Panc1 (cell line): Measurements from ENCODE around the gene FARP1. TPM values are rescaled to one million over a fixed set of nuclear protein-coding genes. Genes with fewer than 3 reads are reported as not detected.

Source experiments
- ATAC-seq: fragments of 200-7000 bp; cut with Tn5 transposase; 2 replicates; pipeline ENCODE4 v1.9.1; 2020; ENCODE audit warnings: mild to moderate bottlenecking, moderate library complexity
- BruUV-seq: library from RNA; stranded (reverse); fragments of 400-500 nt; replicated peaks from 2 replicates; lab custom pipeline; 2021; lab: Mats Ljungman, UMichigan
- CTCF ChIA-PET: fragments of 300-600 bp; sonication (Branson Sonifier 250); formaldehyde crosslinking; loops from one replicate; lab custom pipeline; 2022; ENCODE audit warnings: antibody characterized with exemption; lab: Charles Lee
- POLR2A ChIA-PET: fragments of 300-600 bp; sonication (Branson Sonifier 250); formaldehyde crosslinking; loops from one replicate; lab custom pipeline; 2022; ENCODE audit warnings: antibody characterized with exemption; lab: Charles Lee
- DNase-seq: peaks from one replicate; pipeline ENCODE4 v3.0.0-alpha.2; 2010; ENCODE audit warnings: low read depth, low spot score
- H3K27ac ChIP-seq: 2 replicates; pipeline ENCODE4 v1.5.1; 2011; ENCODE audit warnings: mild to moderate bottlenecking, low read length, inconsistent platforms
- H3K27me3 ChIP-seq: fragments of 200-500 bp; sonication (Bioruptor generic); 2 replicates; pipeline ENCODE4 v1.6.0; 2014; ENCODE audit warnings: low read length, inconsistent platforms; ENCODE audit not compliant: control insufficient read depth, insufficient read depth
- H3K36me3 ChIP-seq: fragments of 200-500 bp; sonication (Bioruptor generic); 2 replicates; pipeline ENCODE4 v1.5.1; 2014; ENCODE audit warnings: inconsistent platforms, mild to moderate bottlenecking, low read length, moderate library complexity; ENCODE audit not compliant: control insufficient read depth, insufficient read depth
- H3K4me1 ChIP-seq: 2 replicates; pipeline ENCODE4 v1.5.1; 2011; ENCODE audit warnings: inconsistent platforms, mild to moderate bottlenecking, low read length, moderate library complexity; ENCODE audit not compliant: control insufficient read depth, insufficient read depth
- H3K4me3 ChIP-seq, 2 experiments: 2 replicates each; pipeline ENCODE4 v1.5.1; 2011 to 2012; ENCODE audit warnings: low read depth in 2 of 2, low read length in 2 of 2, mild to moderate bottlenecking in 2 of 2, inconsistent platforms in 1 of 2, moderate library complexity in 1 of 2
- H3K9me3 ChIP-seq: fragments of 200-500 bp; sonication (Bioruptor generic); 2 replicates; pipeline ENCODE4 v1.5.1; 2014; ENCODE audit warnings: low read depth, mild to moderate bottlenecking, inconsistent platforms, low read length, moderate library complexity; ENCODE audit not compliant: control insufficient read depth, insufficient read depth
- POLR2AphosphoS5 ChIP-seq: IDR thresholded peaks from 2 replicates; pipeline ENCODE4 v1.6.1; 2012; ENCODE audit warnings: mild to moderate bottlenecking, low read depth, low read length, moderate library complexity
- REST ChIP-seq, 2 experiments: IDR thresholded peaks; 2 replicates each; pipeline ENCODE4 v1.6.1; 2011 to 2012; ENCODE audit warnings: low read depth in 2 of 2, control low read depth in 1 of 2, low read length in 1 of 2, mild to moderate bottlenecking in 1 of 2, moderate library complexity in 1 of 2; ENCODE audit not compliant: insufficient read depth in 1 of 2
- SIN3A ChIP-seq: IDR thresholded peaks from 2 replicates; pipeline ENCODE4 v1.6.1; 2012; ENCODE audit warnings: low read depth, mild to moderate bottlenecking, low read length, moderate library complexity, borderline replicate concordance; ENCODE audit not compliant: insufficient read depth
- TCF7L2 ChIP-seq: IDR thresholded peaks from 2 replicates; pipeline ENCODE4 v1.6.1; 2011; ENCODE audit warnings: mild to moderate bottlenecking, low read depth, low read length, inconsistent platforms
- in situ Hi-C: cut with HindIII; loops from 2 replicates; pipeline ENCODE4 v1.10.0; 2016; ENCODE audit warnings: low sequenced_read_pairs, low pct_unique_long_range_greater_than_20kb
- intact Hi-C: fragments of 100-400 bp; cut with micrococcal nuclease; formaldehyde crosslinking; loops from one replicate; pipeline ENCODE4 v1.10.0; 2022; ENCODE audit not compliant: unreplicated experiment
- total RNA-seq: library from RNA; stranded (reverse); gene quantifications from one replicate; pipeline ENCODE4 v1.2.1, GENCODE V29; 2021; ENCODE audit not compliant: unreplicated experiment
- TF ChIP-seq, protein P1 (sequence below): fragments of 450-650 bp; IDR thresholded peaks from 2 replicates; pipeline ENCODE4 v1.5.1; 2017; ENCODE audit warnings: mild to moderate bottlenecking

The FARP1 gene
- total RNA-seq, 1 experiment from 2014 or later: 61.9 TPM

GRCh38 chr13:98406971-98407370, 264.1 kb downstream of the FARP1 start:
- TF ChIP-seq TCF7L2 (no peak), REST (IDR thresholded peaks at IDR 0.05; ENCODE audit: insufficient read depth in 1 of 2, low read depth in 2 of 2, low read length in 1 of 2) (no peak), POLR2AphosphoS5 (no peak), SIN3A (no peak)
- TF ChIP-seq, protein P1, sequence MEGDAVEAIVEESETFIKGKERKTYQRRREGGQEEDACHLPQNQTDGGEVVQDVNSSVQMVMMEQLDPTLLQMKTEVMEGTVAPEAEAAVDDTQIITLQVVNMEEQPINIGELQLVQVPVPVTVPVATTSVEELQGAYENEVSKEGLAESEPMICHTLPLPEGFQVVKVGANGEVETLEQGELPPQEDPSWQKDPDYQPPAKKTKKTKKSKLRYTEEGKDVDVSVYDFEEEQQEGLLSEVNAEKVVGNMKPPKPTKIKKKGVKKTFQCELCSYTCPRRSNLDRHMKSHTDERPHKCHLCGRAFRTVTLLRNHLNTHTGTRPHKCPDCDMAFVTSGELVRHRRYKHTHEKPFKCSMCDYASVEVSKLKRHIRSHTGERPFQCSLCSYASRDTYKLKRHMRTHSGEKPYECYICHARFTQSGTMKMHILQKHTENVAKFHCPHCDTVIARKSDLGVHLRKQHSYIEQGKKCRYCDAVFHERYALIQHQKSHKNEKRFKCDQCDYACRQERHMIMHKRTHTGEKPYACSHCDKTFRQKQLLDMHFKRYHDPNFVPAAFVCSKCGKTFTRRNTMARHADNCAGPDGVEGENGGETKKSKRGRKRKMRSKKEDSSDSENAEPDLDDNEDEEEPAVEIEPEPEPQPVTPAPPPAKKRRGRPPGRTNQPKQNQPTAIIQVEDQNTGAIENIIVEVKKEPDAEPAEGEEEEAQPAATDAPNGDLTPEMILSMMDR: no peak
- CTCF ChIA-PET: no interaction called here
- in situ Hi-C loops (loop anchor here (25.0 kb wide), 1 partner anchor 270 kb away; the partner anchor contains the start of gene FARP1), intact Hi-C loops (no loop called here)
- BruUV-seq: no TSS peak
- no peak overlapping the region for H3K27ac ChIP-seq
- H3K4me3 ChIP-seq: no peak overlapping the region
- no peaks in the 10 kb centered on the region for H3K27me3 ChIP-seq
- H3K9me3 ChIP-seq: no peaks in the 10 kb centered on the region
- POLR2A ChIA-PET: interaction anchor here (0.6 kb wide), 1 partner anchor 262 kb away, joined by 12 read pairs; no protein-coding TSS in a partner anchor
- DNase-seq: no peak
- ATAC-seq: no peak
- no peaks in the 10 kb centered on the region for H3K4me1 ChIP-seq
- no peaks in the 10 kb centered on the region for H3K36me3 ChIP-seq

- BruUV-seq: no TSS peak
- TF ChIP-seq SIN3A: no peak
- TF ChIP-seq TCF7L2: no peak
- TF ChIP-seq REST (IDR thresholded peaks at IDR 0.05; ENCODE audit: insufficient read depth in 1 of 2, low read depth in 2 of 2, low read length in 1 of 2): no peak
- DNase-seq (no peak), ATAC-seq (no peak)
- CTCF ChIA-PET: no interaction called here
- no peaks in the 10 kb centered on the region for H3K4me1 ChIP-seq
- intact Hi-C loops: no loop called here
- no peak overlapping the region for H3K4me3 ChIP-seq
- H3K36me3 ChIP-seq: no peaks in the 10 kb centered on the region
- no peaks in the 10 kb centered on the region for H3K27me3 ChIP-seq
- POLR2A ChIA-PET: no interaction called here
- in situ Hi-C loops: loop anchor here (25.0 kb wide), 1 partner anchor 270 kb away; the partner anchor contains the start of gene FARP1
- no peaks in the 10 kb centered on the region for H3K9me3 ChIP-seq
- no peak overlapping the region for H3K27ac ChIP-seq
Measured at GRCh38 chr13:98407575-98407974, 264.7 kb downstream of the FARP1 start.
